Right forelimb (tissue), 1 donor: Measurements from ENCODE around the gene P4HA2.
"Not testable (repeated sequence)": the region's sequence is repeated elsewhere in the genome, so short reads cannot be mapped to it uniquely, and the experiment has no call there.

ENCODE experiments used
- DNase-seq: peaks from one replicate; pipeline ENCODE4 v3.0.0-alpha.2; 2018

Gene P4HA2

GRCh38 chr5:132195727-132196126 is 31.9 kb downstream of the P4HA2 start:
- DNase-seq, result no peak

DNA sequence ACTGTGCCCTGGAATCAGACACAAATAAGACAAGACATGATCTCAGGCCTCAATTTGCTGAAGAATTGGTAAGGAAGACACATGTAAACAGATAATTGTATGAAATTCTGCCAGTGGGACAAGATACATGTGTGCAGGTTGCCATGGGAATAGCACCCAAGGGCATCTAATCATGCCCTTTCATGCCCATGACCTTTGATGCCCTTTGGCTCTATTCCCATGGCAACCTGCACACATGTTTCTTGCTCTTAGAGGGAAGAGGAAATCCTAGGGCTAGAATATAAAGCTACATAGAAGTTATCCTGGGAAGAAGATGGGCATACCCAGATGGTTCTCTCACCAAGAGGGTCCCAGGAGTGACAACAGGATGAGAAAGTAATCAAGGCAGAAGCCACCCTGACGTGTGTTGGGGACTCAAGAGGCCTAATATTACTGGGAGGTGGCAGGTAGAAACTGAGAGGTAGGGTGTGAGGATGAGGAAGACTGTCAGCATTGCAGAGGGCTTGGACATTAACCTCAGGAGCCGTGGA is 34.4 kb downstream of the P4HA2 start:
- DNase-seq, result no peak

DNA sequence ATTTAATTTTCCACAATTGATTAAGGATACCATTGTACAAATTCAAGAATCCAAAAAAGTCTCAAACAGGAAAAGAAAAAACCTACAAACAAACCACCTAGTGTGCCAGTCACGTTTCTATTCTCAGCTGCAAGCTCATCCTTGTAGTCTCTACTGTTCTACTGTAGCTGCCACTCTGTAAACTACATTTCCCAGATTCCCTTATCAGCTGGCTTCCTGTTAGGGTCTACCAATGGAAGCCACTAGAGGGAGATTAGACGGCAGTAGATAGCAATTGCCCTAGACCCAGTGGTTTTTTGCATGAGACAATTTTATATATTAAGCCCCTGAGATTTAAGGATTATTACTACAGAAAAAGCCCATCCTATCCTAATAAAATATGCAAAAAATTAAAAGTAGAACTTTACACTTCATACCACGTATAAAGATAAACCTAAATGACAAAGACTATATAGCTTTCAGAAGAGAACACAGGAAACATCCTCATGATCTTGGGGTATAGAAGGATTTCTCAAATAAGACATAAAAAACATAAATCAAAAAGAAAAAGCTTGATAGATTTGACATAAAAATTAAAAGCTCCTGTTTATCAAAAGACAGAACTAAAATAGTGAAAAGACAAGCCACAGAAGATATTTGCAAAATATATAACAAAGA is 37.4 kb downstream of the P4HA2 start:
- DNase-seq, result no peak

DNA sequence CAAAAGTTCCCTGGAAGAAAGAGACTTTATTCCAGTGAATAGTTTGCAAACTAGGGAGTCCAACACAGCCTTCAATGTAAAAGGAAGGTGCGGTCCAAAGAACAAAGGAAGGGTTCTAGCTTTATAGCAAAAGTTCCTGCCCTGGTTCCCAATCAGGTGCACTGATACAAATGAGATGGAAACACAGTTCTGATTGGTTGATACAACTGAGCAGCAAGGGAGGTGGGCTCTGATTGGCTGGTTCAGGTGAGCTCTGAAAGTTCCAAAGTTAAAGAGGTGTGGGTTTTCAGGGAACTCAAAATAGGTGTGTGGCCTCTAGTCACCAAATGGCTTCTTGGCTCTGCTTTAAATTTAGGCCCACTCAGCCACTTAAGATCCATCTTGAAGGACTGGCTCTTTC is 43.1 kb downstream of the P4HA2 start:
- DNase-seq, result no peak

GRCh38 chr5:132183723-132184122 is 43.9 kb downstream of the P4HA2 start:
- no peak for DNase-seq

DNA sequence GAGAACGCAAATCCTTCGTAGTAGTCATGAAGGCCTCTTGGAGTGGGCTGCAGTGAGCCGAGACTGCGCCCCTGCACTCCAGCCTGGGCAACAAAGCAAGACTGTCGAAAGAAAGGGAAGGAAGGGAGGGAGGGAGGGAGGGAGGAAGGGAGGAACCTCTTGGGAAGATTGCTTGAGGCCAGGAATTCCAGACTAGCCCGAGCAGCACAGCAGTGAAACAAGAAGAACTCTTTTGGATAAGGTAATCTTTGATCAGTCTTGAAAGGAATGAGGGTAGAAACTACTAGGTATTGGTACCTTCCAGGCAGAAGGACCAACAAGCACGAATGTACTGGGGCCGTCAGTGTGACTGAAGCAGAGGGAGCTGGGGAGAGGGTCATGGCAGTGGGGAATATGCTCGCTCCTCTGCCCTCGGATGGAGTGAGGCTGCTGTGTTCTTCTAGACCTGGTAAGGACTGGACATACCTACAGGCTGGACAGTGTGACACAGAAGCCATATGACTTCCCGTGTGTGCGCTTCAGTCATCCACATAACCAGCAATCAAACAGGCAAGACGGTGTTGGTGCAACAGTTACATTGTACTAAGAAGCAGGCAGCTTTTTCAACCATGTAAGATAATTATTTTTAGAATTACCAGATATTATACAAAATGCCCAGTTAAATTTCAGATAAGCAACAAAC is 45.2 kb downstream of the P4HA2 start:
- DNase-seq, result no peak

GRCh38 chr5:132181011-132181629 is 46.5 kb downstream of the P4HA2 start:
- no peak for DNase-seq

DNA sequence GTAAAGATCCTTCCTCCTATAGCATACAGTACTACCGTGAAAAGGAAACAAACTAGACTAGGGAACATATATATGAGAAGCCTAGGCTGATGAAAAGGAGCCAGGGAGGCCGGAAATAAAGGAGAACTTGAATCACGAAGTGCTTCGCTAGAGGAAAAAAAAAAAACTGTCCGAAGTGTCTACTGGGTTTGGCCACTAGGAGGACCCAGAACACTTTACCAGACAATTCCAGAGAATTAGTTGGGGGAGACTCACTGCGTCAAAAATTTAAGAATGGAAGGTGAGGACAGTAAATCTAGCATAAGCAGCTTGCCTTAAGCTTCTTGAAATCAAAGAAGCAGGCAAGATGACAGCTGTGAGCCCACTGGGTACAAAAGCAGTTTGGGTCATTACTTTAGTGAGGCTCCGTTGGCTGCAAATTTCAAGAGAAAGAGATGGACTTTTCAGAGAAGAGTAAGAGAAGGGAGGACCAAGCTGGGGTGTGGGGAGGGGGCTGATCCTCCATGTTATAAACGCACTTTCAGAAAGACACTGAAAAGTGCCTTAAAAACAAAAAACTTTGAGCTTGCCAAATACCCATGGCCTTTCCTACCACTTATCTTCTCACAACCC is 47.4 kb downstream of the P4HA2 start:
- DNase-seq, result peak; percentile 60

DNA sequence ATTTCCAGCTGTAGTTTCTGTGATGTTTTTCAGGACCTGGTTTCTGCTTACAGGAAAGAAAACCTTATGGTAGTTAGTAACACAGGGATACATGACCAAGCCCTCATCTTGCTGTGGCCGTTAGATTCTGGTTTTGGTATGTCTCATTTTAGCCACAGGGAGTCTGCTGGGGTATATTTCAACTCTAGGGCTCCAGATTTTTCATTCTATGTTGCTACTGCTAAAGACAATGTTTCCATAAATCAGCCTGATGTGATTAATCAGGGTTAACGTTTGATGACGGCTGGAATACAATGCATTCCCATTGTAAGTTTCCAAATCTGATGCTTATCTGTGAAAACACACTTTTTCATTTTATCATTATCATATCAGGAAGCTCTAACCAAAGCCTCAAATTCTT is 48.2 kb downstream of the P4HA2 start:
- no peak for DNase-seq

GRCh38 chr5:132177691-132178149 is 49.9 kb downstream of the P4HA2 start:
- DNase-seq, result no peak

DNA sequence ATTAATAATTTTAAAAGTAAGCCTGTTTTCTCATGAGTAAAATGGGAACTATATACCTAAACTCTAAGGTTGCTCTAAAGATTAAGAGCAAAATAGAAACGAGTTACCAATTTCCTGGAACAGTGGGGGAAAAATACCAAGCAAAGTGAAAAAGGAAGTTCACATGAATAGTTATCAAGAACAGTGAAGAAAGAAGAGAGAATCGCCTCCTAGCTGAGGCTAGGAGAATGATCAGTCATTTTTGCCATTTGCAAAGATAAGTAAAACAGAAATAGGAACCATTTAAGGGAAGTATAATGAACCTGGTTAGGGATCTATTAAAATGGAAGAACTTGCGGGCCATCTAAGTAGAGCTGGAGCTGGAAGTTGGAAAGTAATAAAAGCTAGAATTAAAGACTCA is 50.7 kb downstream of the P4HA2 start:
- DNase-seq, result no peak

- DNase-seq, result no peak
Measured at GRCh38 chr5:132176521-132176945, 51.1 kb downstream of the P4HA2 start.

- no peak for DNase-seq
Measured at GRCh38 chr5:132162945-132163344, 64.7 kb downstream of the P4HA2 start.

- DNase-seq, result not testable (repeated sequence)
Measured at GRCh38 chr5:132161574-132162326, 65.9 kb downstream of the P4HA2 start.

DNA sequence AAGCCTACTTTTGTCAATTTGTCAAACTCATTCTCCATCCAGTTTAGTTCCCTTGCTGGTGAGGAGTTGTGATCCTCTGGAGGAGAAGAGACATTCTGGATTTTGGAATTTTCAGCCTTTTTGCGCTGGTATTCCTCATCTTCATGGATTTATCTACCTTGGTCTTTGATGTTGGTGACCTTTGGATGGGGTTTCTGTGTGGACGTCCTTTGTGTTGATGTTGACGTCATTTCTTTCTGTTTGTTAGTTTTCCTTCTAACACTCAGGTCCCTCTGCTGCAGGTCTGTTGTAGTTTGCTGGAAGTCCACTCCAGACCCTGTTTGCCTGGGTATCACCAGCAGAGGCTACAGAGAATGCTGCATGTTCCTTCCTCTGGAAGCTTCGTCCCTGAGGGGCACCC is 71.2 kb downstream of the P4HA2 start:
- no peak for DNase-seq

GRCh38 chr5:132150565-132150964 is 77.1 kb downstream of the P4HA2 start:
- no peak for DNase-seq

DNA sequence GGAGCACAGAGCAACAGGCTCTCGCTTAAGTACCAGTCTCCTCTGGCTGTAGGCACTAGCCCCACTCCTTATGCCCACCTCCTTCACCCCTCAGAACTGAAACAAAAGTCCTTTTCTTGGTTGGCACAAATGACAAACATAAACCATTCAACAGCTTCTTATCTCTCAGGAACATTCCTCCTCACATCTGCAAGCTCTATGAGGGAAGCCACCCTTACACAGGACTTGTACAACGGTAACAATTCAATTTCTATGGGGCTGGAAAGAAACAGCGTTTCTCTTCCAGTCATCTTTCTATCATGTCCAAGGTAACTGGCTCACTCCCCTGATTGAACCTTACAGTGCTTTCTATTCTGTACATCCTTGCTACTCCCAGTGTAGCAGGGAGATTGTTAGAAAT is 80.0 kb downstream of the P4HA2 start:
- no peak for DNase-seq

GRCh38 chr5:132145326-132145725 is 82.3 kb downstream of the P4HA2 start:
- not testable (repeated sequence) for DNase-seq

- no peak for DNase-seq
Measured at GRCh38 chr5:132143148-132143547, 84.5 kb downstream of the P4HA2 start.

- no peak for DNase-seq
Measured at GRCh38 chr5:132142459-132142858, 85.2 kb downstream of the P4HA2 start.
